Lower leg skin (tissue), 3 donors: ENCODE measurements around the gene TMA7.

Experiments used
- POLR2A ChIP-seq, 2 donors: fragments of 450-650 bp; IDR thresholded peaks; one replicate each; pipeline ENCODE4 v1.6.1; 2016 to 2017; ENCODE audit warnings: antibody characterized with exemption in 2 of 2, mild to moderate bottlenecking in 1 of 2, moderate library complexity in 1 of 2
- TF ChIP-seq, protein P1 (sequence below), 3 donors: fragments of 450-650 bp; IDR thresholded peaks; one replicate each; pipeline ENCODE4 v1.5.1; 2016; ENCODE audit warnings: antibody characterized with exemption in 3 of 3, mild to moderate bottlenecking in 3 of 3, moderate library complexity in 2 of 3

- TF ChIP-seq POLR2A (IDR thresholded peaks at IDR 0.05): no peak
- TF ChIP-seq, protein P1, sequence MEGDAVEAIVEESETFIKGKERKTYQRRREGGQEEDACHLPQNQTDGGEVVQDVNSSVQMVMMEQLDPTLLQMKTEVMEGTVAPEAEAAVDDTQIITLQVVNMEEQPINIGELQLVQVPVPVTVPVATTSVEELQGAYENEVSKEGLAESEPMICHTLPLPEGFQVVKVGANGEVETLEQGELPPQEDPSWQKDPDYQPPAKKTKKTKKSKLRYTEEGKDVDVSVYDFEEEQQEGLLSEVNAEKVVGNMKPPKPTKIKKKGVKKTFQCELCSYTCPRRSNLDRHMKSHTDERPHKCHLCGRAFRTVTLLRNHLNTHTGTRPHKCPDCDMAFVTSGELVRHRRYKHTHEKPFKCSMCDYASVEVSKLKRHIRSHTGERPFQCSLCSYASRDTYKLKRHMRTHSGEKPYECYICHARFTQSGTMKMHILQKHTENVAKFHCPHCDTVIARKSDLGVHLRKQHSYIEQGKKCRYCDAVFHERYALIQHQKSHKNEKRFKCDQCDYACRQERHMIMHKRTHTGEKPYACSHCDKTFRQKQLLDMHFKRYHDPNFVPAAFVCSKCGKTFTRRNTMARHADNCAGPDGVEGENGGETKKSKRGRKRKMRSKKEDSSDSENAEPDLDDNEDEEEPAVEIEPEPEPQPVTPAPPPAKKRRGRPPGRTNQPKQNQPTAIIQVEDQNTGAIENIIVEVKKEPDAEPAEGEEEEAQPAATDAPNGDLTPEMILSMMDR (IDR thresholded peaks at IDR 0.05): no peak
Observed at GRCh38 chr3:48402907-48403306, 37.1 kb upstream of the TMA7 start.
